Activated gamma-delta T cell treated with anti-CD3 and anti-CD28 coated beads, Interleukin-2, amount 50 U/mL, for 16 hours (primary cell): ENCODE measurements around the gene OR6K2.
"Not testable (repeated sequence)": the region's sequence is repeated elsewhere in the genome, so short reads cannot be mapped to it uniquely, and the experiment has no call there.

Experiments used
- DNase-seq: peaks from one replicate; pipeline ENCODE4 v3.0.0-alpha.2; 2020; ENCODE audit warnings: low read depth

OR6K2 gene

GRCh38 chr1:158700552-158700951 lies at the start of gene OR6K2:
Gene OR6K2 (minus strand): TSS chr1:158700652. CDS start chr1:158700652, 0 bp downstream.
- DNase-seq: no peak

GRCh38 chr1:158735848-158736247 lies 35.4 kb upstream of the OR6K2 start:
- no peak for DNase-seq

DNA sequence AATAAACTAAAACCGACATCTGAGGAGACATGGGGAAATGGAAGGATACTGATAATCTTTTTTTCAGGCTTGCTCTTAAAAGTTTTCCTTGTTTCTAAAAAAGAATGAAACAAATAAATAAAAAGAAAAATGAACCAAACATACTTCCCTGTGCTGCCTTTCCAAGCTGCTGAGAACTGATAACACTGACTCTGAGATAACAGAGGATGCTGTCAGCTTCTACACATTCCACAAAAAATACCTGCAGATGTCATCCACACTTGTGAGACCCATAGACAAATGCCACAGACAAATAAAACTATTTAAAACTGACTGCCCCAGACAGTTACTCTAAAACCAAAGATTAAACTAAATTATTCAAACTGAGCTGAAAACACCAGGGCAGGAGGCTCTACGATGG lies 32.1 kb upstream of the OR6K2 start:
- DNase-seq: no peak

DNA sequence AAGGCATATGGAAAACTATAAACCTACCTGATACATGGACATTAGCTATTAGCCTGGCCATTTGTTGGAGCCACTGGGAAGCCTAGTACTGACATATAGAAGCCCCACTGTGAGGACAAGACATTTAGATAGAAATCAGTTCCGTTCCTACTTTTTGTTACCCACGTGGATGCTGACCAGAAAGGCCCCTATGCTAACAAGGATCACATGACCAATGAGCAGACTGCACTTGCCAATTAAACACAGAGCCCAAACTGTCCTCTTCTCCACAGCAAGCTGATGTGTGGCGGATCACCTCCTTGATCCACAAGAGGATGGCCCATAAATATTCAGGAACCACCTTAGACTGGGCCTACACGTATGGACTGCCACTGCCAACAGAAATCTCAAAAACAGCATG lies 31.3 kb upstream of the OR6K2 start:
- no peak for DNase-seq

GRCh38 chr1:158730453-158730852 lies 30.0 kb upstream of the OR6K2 start:
- no peak for DNase-seq

DNA sequence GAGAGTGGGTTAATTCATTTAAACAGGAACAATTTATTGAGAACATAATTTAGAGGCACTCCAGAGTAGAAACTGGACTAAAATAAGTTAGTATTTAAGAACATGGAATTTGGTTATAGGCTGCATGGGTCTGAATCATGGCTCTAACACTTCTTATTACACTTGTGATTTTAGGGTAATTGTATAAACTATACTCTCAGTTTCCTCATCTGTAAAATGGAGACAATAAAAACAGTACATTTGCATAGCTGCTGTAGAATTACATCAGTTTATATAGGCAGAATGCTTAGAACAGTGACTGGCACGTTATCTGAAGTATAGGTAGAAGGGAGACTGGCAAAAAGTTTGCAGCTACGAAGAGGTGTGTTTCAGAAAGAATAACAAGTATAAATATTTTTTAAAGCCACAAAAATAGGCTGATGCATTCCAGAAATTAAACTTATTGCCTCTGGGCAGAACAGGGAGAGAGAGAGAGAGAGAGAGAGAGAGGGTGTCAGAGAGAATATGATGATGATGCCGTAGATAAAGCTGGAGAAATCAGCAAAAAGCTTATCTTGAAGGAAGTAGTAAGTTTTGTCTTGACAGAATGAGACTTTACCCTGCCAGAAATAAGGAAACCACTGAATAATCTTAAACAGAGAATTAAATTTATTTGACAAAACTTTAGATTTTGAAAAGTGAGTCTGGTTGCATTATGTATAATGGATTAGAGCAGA lies 28.2 kb upstream of the OR6K2 start:
- no peak for DNase-seq

DNA sequence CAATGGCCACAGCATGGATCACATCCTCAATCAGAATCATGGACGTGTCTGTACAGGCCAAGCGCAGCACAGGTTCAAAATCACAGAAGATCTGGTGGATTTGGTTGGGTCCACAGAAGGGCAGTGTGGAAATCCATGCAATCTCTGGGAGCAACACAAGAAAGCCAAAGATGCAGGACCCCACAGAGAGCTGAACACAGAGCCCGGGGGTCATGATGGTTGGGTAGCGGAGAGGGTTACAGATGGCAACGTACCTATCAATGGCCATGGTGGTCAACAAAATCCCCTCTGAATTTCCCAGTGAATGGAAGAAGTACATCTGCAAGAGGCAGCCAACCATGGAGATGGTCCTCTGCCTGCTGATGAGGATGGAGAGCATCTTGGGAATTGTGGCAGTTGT lies 24.0 kb upstream of the OR6K2 start:
- no peak for DNase-seq

GRCh38 chr1:158720620-158721019 lies 20.2 kb upstream of the OR6K2 start, which contains the start of gene OR6K3:
Gene OR6K3 (minus strand): TSS chr1:158720720. CDS start chr1:158718115, 2,605 bp downstream.
- DNase-seq: no peak

GRCh38 chr1:158719664-158720063 lies 19.2 kb upstream of the OR6K2 start:
- DNase-seq: no peak

GRCh38 chr1:158717344-158717743 lies 16.9 kb upstream of the OR6K2 start:
- DNase-seq: no peak

- DNase-seq: no peak
Observed at GRCh38 chr1:158716335-158716734, 15.9 kb upstream of the OR6K2 start.

DNA sequence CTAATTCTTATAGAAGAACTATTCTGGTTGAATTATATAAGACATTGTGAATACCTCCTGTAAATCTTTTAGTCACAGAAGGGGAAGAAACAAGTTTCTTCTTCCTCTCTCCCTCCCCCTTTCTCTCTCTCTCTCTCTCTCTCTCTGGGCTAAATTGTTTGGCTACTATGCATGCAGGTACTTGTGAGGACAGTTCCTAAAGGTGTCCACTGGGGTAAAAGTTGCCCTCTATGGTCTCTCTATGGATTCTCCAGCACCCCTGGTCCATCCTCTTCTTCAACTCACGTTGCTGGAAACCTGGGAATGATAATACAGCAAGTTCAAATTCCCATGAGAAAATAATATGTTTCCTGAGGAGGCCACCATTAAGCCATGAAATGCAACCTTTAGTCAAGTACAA lies 14.3 kb upstream of the OR6K2 start:
- DNase-seq: no peak

DNA sequence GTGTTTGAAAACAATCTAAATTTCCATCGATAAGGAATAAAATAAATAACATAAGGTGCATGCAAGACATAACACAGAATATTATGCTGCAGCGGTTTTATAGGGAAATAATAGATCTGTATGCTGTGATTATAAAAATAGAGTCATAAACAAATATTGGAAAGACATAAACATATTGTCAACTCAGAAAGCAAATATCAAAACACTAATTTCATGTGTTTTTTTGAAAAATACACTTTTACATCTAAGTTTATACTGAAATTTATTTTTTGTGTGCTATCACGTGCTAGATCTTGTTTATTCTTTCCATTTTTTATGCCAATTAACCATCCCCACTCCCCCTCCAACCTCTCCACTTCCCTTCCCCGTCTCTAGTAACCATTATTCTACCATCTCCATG lies 10.6 kb upstream of the OR6K2 start:
- no peak for DNase-seq

GRCh38 chr1:158706096-158706495 lies 5.6 kb upstream of the OR6K2 start:
- no peak for DNase-seq

DNA sequence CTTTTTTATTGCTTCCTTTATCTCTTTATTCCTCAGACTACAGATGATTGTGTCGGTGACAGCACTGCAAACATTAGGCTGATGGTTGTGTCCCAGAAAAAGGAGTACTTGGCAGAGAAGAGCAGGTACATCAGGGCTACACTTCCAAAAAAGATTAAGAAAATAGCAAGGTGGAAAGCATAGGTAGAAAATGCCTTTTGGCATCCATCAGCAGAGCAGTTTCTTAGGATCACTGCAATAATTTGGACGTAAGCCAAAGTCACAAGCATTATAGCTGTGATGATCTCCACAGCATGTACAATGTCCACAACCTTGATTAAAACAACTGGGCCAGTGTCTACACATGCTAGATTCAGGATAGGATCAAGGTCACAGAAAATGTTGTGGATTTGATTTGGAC lies 5.9 kb downstream of the OR6K2 start:
- DNase-seq: no peak

DNA sequence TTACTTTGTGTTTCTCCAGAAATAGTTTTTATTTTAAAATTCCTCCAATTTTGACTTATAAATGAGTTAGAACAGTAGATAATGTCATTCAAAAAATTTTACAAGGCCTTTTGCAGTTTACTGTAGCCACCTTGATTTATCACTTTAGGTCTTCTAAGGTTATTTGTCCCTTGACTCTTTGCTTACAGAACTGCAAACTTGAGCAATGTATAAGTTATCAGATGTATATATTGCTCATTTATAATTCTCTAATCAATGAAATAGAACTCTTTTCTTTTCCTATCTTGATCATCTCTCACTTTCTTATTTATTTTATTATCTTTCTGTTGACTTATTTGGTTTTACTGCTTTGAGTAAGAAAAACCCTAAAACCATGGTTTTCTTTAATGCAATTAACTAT lies 8.1 kb downstream of the OR6K2 start:
- DNase-seq: no peak

DNA sequence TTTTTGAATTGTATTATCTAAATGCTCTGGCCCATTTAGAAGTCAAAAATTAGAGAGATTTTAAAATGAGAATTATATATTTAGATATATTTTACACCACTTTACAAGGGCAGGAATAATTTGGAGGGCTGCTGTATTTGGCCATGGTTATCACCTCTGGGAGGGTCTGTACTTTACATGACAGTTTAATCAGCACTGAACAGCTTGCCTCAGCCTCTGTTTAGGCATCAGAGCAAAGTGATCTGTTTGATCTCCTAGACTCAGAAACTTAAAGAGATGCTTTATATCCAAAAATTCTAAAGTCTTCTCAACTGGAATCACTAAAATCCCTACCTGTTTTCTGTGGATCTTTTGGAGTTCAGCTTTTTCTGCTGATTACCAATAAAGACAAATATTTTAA lies 8.5 kb downstream of the OR6K2 start:
- DNase-seq: no peak

- DNase-seq: not testable (repeated sequence)
Observed at GRCh38 chr1:158691149-158691548, 9.3 kb downstream of the OR6K2 start.

GRCh38 chr1:158689875-158690274 lies 10.6 kb downstream of the OR6K2 start:
- no peak for DNase-seq

GRCh38 chr1:158689110-158689509 lies 11.3 kb downstream of the OR6K2 start:
- no peak for DNase-seq

GRCh38 chr1:158688343-158688742 lies 12.1 kb downstream of the OR6K2 start:
- DNase-seq: not testable (repeated sequence)

DNA sequence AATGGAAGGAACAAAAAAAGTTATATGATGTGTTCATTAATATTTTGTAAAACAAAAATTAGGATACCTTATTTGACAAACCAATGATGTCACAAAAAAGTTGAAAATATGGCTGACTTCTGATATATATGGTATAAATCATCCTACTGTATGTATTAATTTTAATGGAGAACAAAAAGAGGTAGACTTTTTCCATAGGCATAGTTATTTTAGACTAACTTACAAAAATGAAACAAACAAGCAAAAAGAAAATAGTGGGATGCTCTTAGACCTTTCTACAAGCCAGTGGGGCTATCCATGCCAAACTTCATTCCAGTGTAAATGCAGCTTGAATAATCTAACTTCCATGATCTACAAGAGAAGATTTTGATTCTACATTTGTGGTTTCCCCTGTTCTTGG lies 13.4 kb downstream of the OR6K2 start:
- DNase-seq: no peak

GRCh38 chr1:158686111-158687009 lies 14.1 kb downstream of the OR6K2 start, which contains the start of gene SPTA1:
Gene SPTA1 (minus strand): TSS chr1:158686715. CDS start chr1:158686517, 198 bp downstream.
- DNase-seq: no peak
